ENCODE results near the gene NUP37. TPM values are rescaled to one million over a fixed set of nuclear protein-coding genes. Genes with fewer than 3 reads are reported as not detected.
"Not testable (repeated sequence)": the region's sequence is repeated elsewhere in the genome, so short reads cannot be mapped to it uniquely, and the experiment has no call there.

The NUP37 gene
- total and polyA plus RNA-seq, 2 donors, result 22.3 to 52.8 TPM

DNA sequence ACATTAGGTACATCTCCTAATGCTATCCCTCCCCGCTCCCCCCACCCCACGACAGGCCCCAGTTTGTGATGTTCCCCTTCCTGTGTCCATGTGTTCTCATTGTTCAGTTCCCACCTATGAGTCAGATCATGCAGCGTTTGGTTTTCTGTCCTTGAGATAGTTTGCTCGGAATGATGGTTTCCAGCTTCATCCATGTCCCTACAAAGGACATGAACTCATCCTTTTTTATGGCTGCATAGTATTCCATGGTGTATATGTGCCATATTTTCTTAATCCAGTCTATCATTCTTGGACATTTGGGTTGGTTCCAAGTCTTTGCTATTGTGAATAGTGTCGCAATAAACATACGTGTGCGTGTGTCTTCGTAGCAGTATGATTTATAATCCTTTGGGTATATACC lies 17.7 kb upstream of the NUP37 start:
- H3K4me1 ChIP-seq (ENCODE audit: control insufficient read depth in 2 of 2, insufficient read depth in 2 of 2, low read length in 2 of 2); H3K27me3 ChIP-seq (ENCODE audit: control insufficient read depth in 2 of 2, insufficient read depth in 1 of 2, low read length in 1 of 2); H3K27ac ChIP-seq (ENCODE audit: low read depth in 1 of 2, low read length in 1 of 2); H3K9me3 ChIP-seq (ENCODE audit: control insufficient read depth in 2 of 2, insufficient read depth in 1 of 2, low read length in 1 of 2); H3K4me3 ChIP-seq (ENCODE audit: low read length in 2 of 2); DNase-seq (ENCODE audit: low read depth in 6 of 9, low spot score in 9 of 9): not testable (repeated sequence)
- peaks cover 0 to 11% of the 10 kb centered on the region in 2 donors for H3K36me3 ChIP-seq (ENCODE audit: control insufficient read depth in 2 of 2, insufficient read depth in 2 of 2, low read length in 1 of 2)
- 95% methylated on average over 8 of the region's 8 CpGs for WGBS

- H3K9me3 ChIP-seq (ENCODE audit: control insufficient read depth in 2 of 2, insufficient read depth in 1 of 2, low read length in 1 of 2); H3K27me3 ChIP-seq (ENCODE audit: control insufficient read depth in 2 of 2, insufficient read depth in 1 of 2, low read length in 1 of 2); H3K36me3 ChIP-seq (ENCODE audit: control insufficient read depth in 2 of 2, insufficient read depth in 2 of 2, low read length in 1 of 2); H3K4me3 ChIP-seq (ENCODE audit: low read length in 2 of 2); H3K27ac ChIP-seq (ENCODE audit: low read depth in 1 of 2, low read length in 1 of 2); DNase-seq (ENCODE audit: low read depth in 6 of 9, low spot score in 9 of 9); H3K4me1 ChIP-seq (ENCODE audit: control insufficient read depth in 2 of 2, insufficient read depth in 2 of 2, low read length in 2 of 2): not testable (repeated sequence)
- 98% methylated on average over 2 of the region's 2 CpGs for WGBS
Observed at GRCh38 chr12:102131442-102131841, 11.5 kb upstream of the NUP37 start.

DNA sequence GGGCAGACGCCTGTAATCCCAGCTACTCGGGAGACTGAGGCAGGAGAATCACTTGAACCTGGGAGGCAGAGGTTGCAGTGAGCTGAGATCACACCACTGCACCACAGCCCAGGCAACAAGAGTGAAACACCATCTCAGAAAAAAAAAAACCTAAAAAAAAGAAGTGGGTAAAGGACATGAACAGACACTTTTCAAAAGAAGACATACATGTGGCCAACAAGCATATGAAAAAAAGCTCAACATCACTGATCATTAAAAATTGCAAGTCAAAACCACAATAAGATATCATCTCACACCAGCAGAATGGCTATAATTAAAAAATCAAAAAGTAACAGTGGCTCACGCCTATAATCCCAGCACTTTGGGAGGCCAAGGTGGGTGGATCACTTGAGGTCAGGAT lies 10.8 kb upstream of the NUP37 start:
- H3K4me1 ChIP-seq (ENCODE audit: control insufficient read depth in 2 of 2, insufficient read depth in 2 of 2, low read length in 2 of 2); DNase-seq (ENCODE audit: low read depth in 6 of 9, low spot score in 9 of 9); H3K4me3 ChIP-seq (ENCODE audit: low read length in 2 of 2); H3K9me3 ChIP-seq (ENCODE audit: control insufficient read depth in 2 of 2, insufficient read depth in 1 of 2, low read length in 1 of 2); H3K27ac ChIP-seq (ENCODE audit: low read depth in 1 of 2, low read length in 1 of 2); H3K27me3 ChIP-seq (ENCODE audit: control insufficient read depth in 2 of 2, insufficient read depth in 1 of 2, low read length in 1 of 2): not testable (repeated sequence)
- peaks cover 0 to 14% of the 10 kb centered on the region in 2 donors for H3K36me3 ChIP-seq (ENCODE audit: control insufficient read depth in 2 of 2, insufficient read depth in 2 of 2, low read length in 1 of 2)
- WGBS, result 86% methylated on average over 3 of the region's 3 CpGs

DNA sequence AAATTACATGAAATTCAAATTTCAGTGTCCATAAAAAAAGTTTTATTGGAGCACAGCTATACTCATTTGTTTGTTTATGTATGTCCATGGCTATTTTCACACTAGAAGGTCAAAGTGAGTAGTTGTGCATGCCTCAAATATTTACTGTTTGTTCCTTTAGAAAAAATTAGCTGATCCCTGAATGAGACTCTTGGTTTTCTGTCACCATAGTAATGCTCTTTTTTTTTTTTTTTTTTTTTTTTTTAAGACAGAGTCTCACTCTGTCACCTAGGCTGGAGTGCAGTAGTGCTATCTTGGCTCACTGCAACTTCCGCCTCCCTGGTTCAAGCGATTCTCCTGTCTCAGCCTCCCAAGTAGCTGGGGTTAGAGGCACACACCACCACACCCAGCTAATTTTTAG lies 1.4 kb upstream of the NUP37 start:
- H3K27ac ChIP-seq (ENCODE audit: low read depth in 1 of 2, low read length in 1 of 2), result not testable (repeated sequence)
- H3K36me3 ChIP-seq (ENCODE audit: control insufficient read depth in 2 of 2, insufficient read depth in 2 of 2, low read length in 1 of 2), result peaks cover 0 to 16% of the 10 kb centered on the region in 2 donors

GRCh38 chr12:102120886-102121285 lies 972 bp upstream of the NUP37 start:
- peaks cover 8 to 13% of the 10 kb centered on the region in 2 donors for H3K4me1 ChIP-seq (ENCODE audit: control insufficient read depth in 2 of 2, insufficient read depth in 2 of 2, low read length in 2 of 2)
- H3K4me3 ChIP-seq (ENCODE audit: low read length in 2 of 2), result peak overlapping the region; percentile 88 to 93
- WGBS, result 48% methylated on average over 4 of the region's 4 CpGs
- peak overlapping the region in 1 of 2 donors; percentile 82 for H3K27ac ChIP-seq (ENCODE audit: low read depth in 1 of 2, low read length in 1 of 2)
- H3K36me3 ChIP-seq (ENCODE audit: control insufficient read depth in 2 of 2, insufficient read depth in 2 of 2, low read length in 1 of 2), result peaks cover 0 to 12% of the 10 kb centered on the region in 2 donors
- peak in 3 of 9 donors; percentile 12 to 34 (median 13) for DNase-seq (ENCODE audit: low read depth in 6 of 9, low spot score in 9 of 9)
- H3K9me3 ChIP-seq (ENCODE audit: control insufficient read depth in 2 of 2, insufficient read depth in 1 of 2, low read length in 1 of 2), result no peaks in the 10 kb centered on the region
- H3K27me3 ChIP-seq (ENCODE audit: control insufficient read depth in 2 of 2, insufficient read depth in 1 of 2, low read length in 1 of 2), result no peaks in the 10 kb centered on the region

More for the DNA sequence above, 1.4 kb upstream of the NUP37 start:
- 96% methylated on average over 2 of the region's 2 CpGs for WGBS
- not testable (repeated sequence) for H3K9me3 ChIP-seq (ENCODE audit: control insufficient read depth in 2 of 2, insufficient read depth in 1 of 2, low read length in 1 of 2); H3K27me3 ChIP-seq (ENCODE audit: control insufficient read depth in 2 of 2, insufficient read depth in 1 of 2, low read length in 1 of 2); DNase-seq (ENCODE audit: low read depth in 6 of 9, low spot score in 9 of 9)
- H3K4me1 ChIP-seq (ENCODE audit: control insufficient read depth in 2 of 2, insufficient read depth in 2 of 2, low read length in 2 of 2), result peaks cover 8 to 13% of the 10 kb centered on the region in 2 donors
- H3K4me3 ChIP-seq (ENCODE audit: low read length in 2 of 2), result peak overlapping the region; percentile 88 to 93

GRCh38 chr12:102120564-102120873 lies 605 bp upstream of the NUP37 start:
- Histone ChIP-seq H3K4me1 (ENCODE audit: control insufficient read depth in 2 of 2, insufficient read depth in 2 of 2, low read length in 2 of 2) (peaks cover 8 to 13% of the 10 kb centered on the region in 2 donors), H3K36me3 (ENCODE audit: control insufficient read depth in 2 of 2, insufficient read depth in 2 of 2, low read length in 1 of 2) (peaks cover 0 to 13% of the 10 kb centered on the region in 2 donors), H3K4me3 (ENCODE audit: low read length in 2 of 2) (peak overlapping the region; percentile 88 to 93), H3K27me3 (ENCODE audit: control insufficient read depth in 2 of 2, insufficient read depth in 1 of 2, low read length in 1 of 2) (no peaks in the 10 kb centered on the region), H3K27ac (ENCODE audit: low read depth in 1 of 2, low read length in 1 of 2) (peak overlapping the region in 1 of 2 donors; percentile 82), H3K9me3 (ENCODE audit: control insufficient read depth in 2 of 2, insufficient read depth in 1 of 2, low read length in 1 of 2) (no peaks in the 10 kb centered on the region)
- peak in 2 of 9 donors; percentile 4 to 12 for DNase-seq (ENCODE audit: low read depth in 6 of 9, low spot score in 9 of 9)
- 10% methylated on average over 4 of the region's 4 CpGs for WGBS

DNA sequence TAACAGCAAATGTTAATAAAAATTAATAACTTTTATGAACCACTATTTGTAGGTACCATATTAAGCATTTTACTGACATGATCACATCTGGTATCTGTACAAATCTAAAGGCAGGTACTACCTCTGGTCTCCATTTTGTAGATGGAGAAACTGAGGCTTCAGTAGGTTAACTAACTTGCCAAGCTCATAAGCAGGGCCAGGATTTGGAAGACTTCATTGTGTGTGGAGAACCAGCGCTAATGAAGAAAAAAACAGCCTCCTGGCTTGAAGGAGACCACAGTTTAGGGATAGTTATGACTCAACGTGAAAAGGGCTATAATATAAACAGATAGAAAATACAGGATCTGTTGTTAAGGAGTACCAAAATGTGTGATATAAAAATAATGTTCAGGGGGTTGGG lies 1.0 kb downstream of the NUP37 start:
- H3K36me3 ChIP-seq (ENCODE audit: control insufficient read depth in 2 of 2, insufficient read depth in 2 of 2, low read length in 1 of 2), result peaks cover 0 to 13% of the 10 kb centered on the region in 2 donors
- DNase-seq (ENCODE audit: low read depth in 6 of 9, low spot score in 9 of 9), result no peak
- H3K9me3 ChIP-seq (ENCODE audit: control insufficient read depth in 2 of 2, insufficient read depth in 1 of 2, low read length in 1 of 2), result no peaks in the 10 kb centered on the region
- H3K27ac ChIP-seq (ENCODE audit: low read depth in 1 of 2, low read length in 1 of 2), result no peak overlapping the region
- peak overlapping the region in 1 of 2 donors; percentile 88 for H3K4me3 ChIP-seq (ENCODE audit: low read length in 2 of 2)
- WGBS, result 96% methylated on average over 2 of the region's 2 CpGs
- H3K4me1 ChIP-seq (ENCODE audit: control insufficient read depth in 2 of 2, insufficient read depth in 2 of 2, low read length in 2 of 2), result peaks cover 8 to 13% of the 10 kb centered on the region in 2 donors
- H3K27me3 ChIP-seq (ENCODE audit: control insufficient read depth in 2 of 2, insufficient read depth in 1 of 2, low read length in 1 of 2), result no peaks in the 10 kb centered on the region

DNA sequence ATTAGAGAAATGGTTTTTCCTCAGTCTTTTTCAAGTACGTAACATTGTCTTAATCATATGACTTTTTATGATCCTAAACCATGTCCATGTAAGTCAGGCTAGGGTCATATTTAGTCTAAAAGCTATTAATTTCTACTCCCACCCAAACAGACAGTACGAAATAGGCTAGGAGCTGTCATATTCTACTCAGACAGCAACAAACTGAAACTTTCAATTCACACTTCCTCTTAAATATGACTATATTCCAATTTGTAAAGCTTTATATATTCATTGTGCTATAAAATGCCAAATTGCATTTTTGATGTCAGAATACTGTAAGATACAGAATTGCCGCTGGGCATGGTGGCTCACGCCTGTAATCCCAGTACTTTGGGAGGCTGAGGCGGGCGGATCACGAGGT lies 3.5 kb downstream of the NUP37 start:
- Histone ChIP-seq H3K4me1 (ENCODE audit: control insufficient read depth in 2 of 2, insufficient read depth in 2 of 2, low read length in 2 of 2) (peaks cover 8 to 9% of the 10 kb centered on the region in 2 donors), H3K27ac (ENCODE audit: low read depth in 1 of 2, low read length in 1 of 2) (no peak overlapping the region), H3K4me3 (ENCODE audit: low read length in 2 of 2) (no peak overlapping the region), H3K27me3 (ENCODE audit: control insufficient read depth in 2 of 2, insufficient read depth in 1 of 2, low read length in 1 of 2) (no peaks in the 10 kb centered on the region), H3K9me3 (ENCODE audit: control insufficient read depth in 2 of 2, insufficient read depth in 1 of 2, low read length in 1 of 2) (no peaks in the 10 kb centered on the region), H3K36me3 (ENCODE audit: control insufficient read depth in 2 of 2, insufficient read depth in 2 of 2, low read length in 1 of 2) (peaks cover 0 to 11% of the 10 kb centered on the region in 2 donors)
- no peak for DNase-seq (ENCODE audit: low read depth in 6 of 9, low spot score in 9 of 9)
- WGBS, result 98% methylated on average over 7 of the region's 7 CpGs

- no peak overlapping the region for H3K27ac ChIP-seq (ENCODE audit: low read depth in 1 of 2, low read length in 1 of 2)
- H3K27me3 ChIP-seq (ENCODE audit: control insufficient read depth in 2 of 2, insufficient read depth in 1 of 2, low read length in 1 of 2), result no peaks in the 10 kb centered on the region
- H3K9me3 ChIP-seq (ENCODE audit: control insufficient read depth in 2 of 2, insufficient read depth in 1 of 2, low read length in 1 of 2), result no peaks in the 10 kb centered on the region
- H3K4me3 ChIP-seq (ENCODE audit: low read length in 2 of 2), result no peak overlapping the region
- H3K4me1 ChIP-seq (ENCODE audit: control insufficient read depth in 2 of 2, insufficient read depth in 2 of 2, low read length in 2 of 2), result peaks cover 0 to 4% of the 10 kb centered on the region in 2 donors
- peaks cover 4 to 20% of the 10 kb centered on the region in 2 donors for H3K36me3 ChIP-seq (ENCODE audit: control insufficient read depth in 2 of 2, insufficient read depth in 2 of 2, low read length in 1 of 2)
- 97% methylated on average over 2 of the region's 2 CpGs for WGBS
- DNase-seq (ENCODE audit: low read depth in 6 of 9, low spot score in 9 of 9), result no peak
Observed at GRCh38 chr12:102114212-102114611, 5.7 kb downstream of the NUP37 start.

GRCh38 chr12:102110782-102111181 lies 9.1 kb downstream of the NUP37 start:
- Histone ChIP-seq H3K9me3 (ENCODE audit: control insufficient read depth in 2 of 2, insufficient read depth in 1 of 2, low read length in 1 of 2) (peaks cover 3 to 9% of the 10 kb centered on the region in 2 donors), H3K36me3 (ENCODE audit: control insufficient read depth in 2 of 2, insufficient read depth in 2 of 2, low read length in 1 of 2) (peaks cover 12 to 38% of the 10 kb centered on the region in 2 donors), H3K4me1 (ENCODE audit: control insufficient read depth in 2 of 2, insufficient read depth in 2 of 2, low read length in 2 of 2) (no peaks in the 10 kb centered on the region), H3K27me3 (ENCODE audit: control insufficient read depth in 2 of 2, insufficient read depth in 1 of 2, low read length in 1 of 2) (no peaks in the 10 kb centered on the region), H3K4me3 (ENCODE audit: low read length in 2 of 2) (no peak overlapping the region), H3K27ac (ENCODE audit: low read depth in 1 of 2, low read length in 1 of 2) (no peak overlapping the region)
- DNase-seq (ENCODE audit: low read depth in 6 of 9, low spot score in 9 of 9), result no peak

All from thymus (tissue), 11 donors.